Type B pancreatic cell (in vitro differentiated cells): ENCODE measurements around the gene RPL26. TPM values are rescaled to one million over a fixed set of nuclear protein-coding genes. Genes with fewer than 3 reads are reported as not detected.
"Not testable (repeated sequence)": the region's sequence is repeated elsewhere in the genome, so short reads cannot be mapped to it uniquely, and the experiment has no call there.

Experiments used
- DNase-seq: peaks from one replicate; pipeline ENCODE4 v3.0.0; 2021; ENCODE audit warnings: mixed read lengths; ENCODE audit not compliant: unreplicated experiment; ENCODE audit errors: extremely low spot score
- H3K27ac Mint-ChIP-seq: 2 replicates; pipeline ENCODE4 v1.8.0; 2021; ENCODE audit warnings: mild to moderate bottlenecking, mixed read lengths
- H3K27me3 Mint-ChIP-seq: 2 replicates; pipeline ENCODE4 v1.8.0; 2021; ENCODE audit warnings: mixed read lengths
- H3K36me3 Mint-ChIP-seq: 2 replicates; pipeline ENCODE4 v1.8.0; 2021; ENCODE audit warnings: mixed read lengths
- H3K4me1 Mint-ChIP-seq: one replicate; pipeline ENCODE4 v1.8.0; 2021; ENCODE audit warnings: mixed read lengths; ENCODE audit not compliant: unreplicated experiment
- H3K4me3 Mint-ChIP-seq: 2 replicates; pipeline ENCODE4 v1.8.0; 2021; ENCODE audit warnings: mild to moderate bottlenecking, mixed read lengths
- H3K9me3 Mint-ChIP-seq: 2 replicates; pipeline ENCODE4 v1.8.0; 2021; ENCODE audit warnings: mixed read lengths
- CTCF ChIP-seq: fragments of 200-600 bp; sonication (generic); conservative IDR thresholded peaks from 2 replicates; pipeline ENCODE4 v1.5.0; 2021; ENCODE audit warnings: antibody characterized with exemption, mild to moderate bottlenecking
- total RNA-seq: library from RNA; stranded (reverse); gene quantifications from 2 replicates; pipeline ENCODE4 v1.2.1, GENCODE V29; 2021; ENCODE audit warnings: low replicate concordance

Gene RPL26
- total RNA-seq, 1 donor from 2014 or later = 2,046 TPM

- no peak overlapping the region for H3K27ac Mint-ChIP-seq
- DNase-seq = no peak
- no peaks in the 10 kb centered on the region for H3K27me3 Mint-ChIP-seq
- H3K9me3 Mint-ChIP-seq = no peaks in the 10 kb centered on the region
- peaks cover 35% of the 10 kb centered on the region for H3K36me3 Mint-ChIP-seq
- peaks cover 29% of the 10 kb centered on the region for H3K4me1 Mint-ChIP-seq
- H3K4me3 Mint-ChIP-seq = peak overlapping the region; percentile 96
- TF ChIP-seq CTCF = no peak
Observed at GRCh38 chr17:8380049-8380448, 2.9 kb downstream of the RPL26 start.

DNA sequence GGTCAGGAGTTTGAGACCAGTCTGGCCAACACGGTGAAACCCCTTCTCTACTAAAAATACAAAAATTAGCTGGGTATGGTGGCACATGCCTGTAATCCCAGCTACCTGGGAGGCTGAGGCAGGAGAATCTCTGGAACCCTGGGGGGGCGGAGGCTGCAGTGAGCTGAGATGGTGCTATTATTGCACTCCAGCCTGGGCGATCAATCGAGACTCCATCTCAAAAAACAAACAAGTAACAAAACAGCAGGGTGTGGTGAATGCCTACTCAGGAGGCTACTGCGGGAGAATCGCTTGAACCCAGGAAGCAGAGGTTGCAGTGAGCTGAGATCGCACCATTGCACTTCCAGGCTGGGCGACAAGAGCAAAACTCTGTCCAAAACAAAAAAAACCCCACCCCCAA is 4.9 kb downstream of the RPL26 start:
- Mint-ChIP-seq H3K4me1 (peaks cover 26% of the 10 kb centered on the region), H3K27ac (peak overlapping the region; percentile 93), H3K36me3 (peaks cover 33% of the 10 kb centered on the region)
- H3K4me3 Mint-ChIP-seq, H3K9me3 Mint-ChIP-seq, H3K27me3 Mint-ChIP-seq, DNase-seq: not testable (repeated sequence)

- Mint-ChIP-seq H3K36me3 (peaks cover 27% of the 10 kb centered on the region), H3K4me3 (peak overlapping the region; percentile 87), H3K9me3 (no peaks in the 10 kb centered on the region), H3K4me1 (peaks cover 22% of the 10 kb centered on the region), H3K27ac (peak overlapping the region; percentile 93), H3K27me3 (no peaks in the 10 kb centered on the region)
- no peak for DNase-seq
- no peak for TF ChIP-seq CTCF
Observed at GRCh38 chr17:8377422-8377821, 5.6 kb downstream of the RPL26 start.

GRCh38 chr17:8376271-8377067 is 6.5 kb downstream of the RPL26 start, which contains the start of gene KRABD2:
TSS of gene KRABD2 (minus strand) at chr17:8376704.
- Mint-ChIP-seq H3K9me3 (no peaks in the 10 kb centered on the region), H3K4me3 (peak within 1 kb of the TSS; percentile 87), H3K4me1 (peaks cover 22% of the 10 kb centered on the region), H3K36me3 (peaks cover 22% of the 10 kb centered on the region), H3K27ac (peak within 1 kb of the TSS; percentile 93), H3K27me3 (no peaks in the 10 kb centered on the region)
- TF ChIP-seq CTCF = peak; percentile 77
- peak; percentile 94 for DNase-seq

- Mint-ChIP-seq H3K27ac (peak overlapping the region; percentile 93), H3K4me1 (peaks cover 26% of the 10 kb centered on the region), H3K36me3 (peaks cover 17% of the 10 kb centered on the region), H3K9me3 (no peaks in the 10 kb centered on the region), H3K27me3 (no peaks in the 10 kb centered on the region), H3K4me3 (peak overlapping the region; percentile 87)
- no peak for DNase-seq
- TF ChIP-seq CTCF = no peak
Observed at GRCh38 chr17:8375738-8376259, 7.2 kb downstream of the RPL26 start.

DNA sequence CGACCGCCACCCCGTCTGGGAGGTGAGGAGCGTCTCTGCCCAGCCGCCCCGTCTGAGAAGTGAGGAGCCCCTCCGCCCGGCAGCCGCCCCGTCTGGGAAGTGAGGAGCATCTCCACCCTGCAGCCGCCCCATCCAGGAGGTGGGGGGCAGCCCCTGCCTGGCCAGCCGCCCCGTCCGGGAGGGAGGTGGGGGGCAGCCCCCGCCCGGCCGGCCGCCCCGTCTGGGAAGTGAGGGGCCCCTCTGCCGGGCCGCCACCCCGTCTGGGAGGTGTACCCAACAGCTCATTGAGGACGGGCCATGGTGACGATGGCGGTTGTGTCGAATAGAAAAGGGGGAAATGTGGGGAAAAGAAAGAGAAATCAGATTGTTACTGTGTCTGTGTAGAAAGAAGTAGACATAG is 9.1 kb downstream of the RPL26 start:
- H3K27me3 Mint-ChIP-seq, H3K9me3 Mint-ChIP-seq, H3K27ac Mint-ChIP-seq, DNase-seq, H3K4me3 Mint-ChIP-seq: not testable (repeated sequence)
- Mint-ChIP-seq H3K36me3 (peaks cover 27% of the 10 kb centered on the region), H3K4me1 (peaks cover 19% of the 10 kb centered on the region)
